Right hindlimb (tissue), 1 donor: ENCODE measurements around the gene TMED6.
A peak's percentile ranks its signal among the peaks of the same experiment; 100 is the strongest.
"Not testable (repeated sequence)": the region's sequence is repeated elsewhere in the genome, so short reads cannot be mapped to it uniquely, and the experiment has no call there.

ENCODE experiments used
- DNase-seq: peaks from one replicate; pipeline ENCODE4 v3.0.0-alpha.2; 2018

Gene TMED6

DNA sequence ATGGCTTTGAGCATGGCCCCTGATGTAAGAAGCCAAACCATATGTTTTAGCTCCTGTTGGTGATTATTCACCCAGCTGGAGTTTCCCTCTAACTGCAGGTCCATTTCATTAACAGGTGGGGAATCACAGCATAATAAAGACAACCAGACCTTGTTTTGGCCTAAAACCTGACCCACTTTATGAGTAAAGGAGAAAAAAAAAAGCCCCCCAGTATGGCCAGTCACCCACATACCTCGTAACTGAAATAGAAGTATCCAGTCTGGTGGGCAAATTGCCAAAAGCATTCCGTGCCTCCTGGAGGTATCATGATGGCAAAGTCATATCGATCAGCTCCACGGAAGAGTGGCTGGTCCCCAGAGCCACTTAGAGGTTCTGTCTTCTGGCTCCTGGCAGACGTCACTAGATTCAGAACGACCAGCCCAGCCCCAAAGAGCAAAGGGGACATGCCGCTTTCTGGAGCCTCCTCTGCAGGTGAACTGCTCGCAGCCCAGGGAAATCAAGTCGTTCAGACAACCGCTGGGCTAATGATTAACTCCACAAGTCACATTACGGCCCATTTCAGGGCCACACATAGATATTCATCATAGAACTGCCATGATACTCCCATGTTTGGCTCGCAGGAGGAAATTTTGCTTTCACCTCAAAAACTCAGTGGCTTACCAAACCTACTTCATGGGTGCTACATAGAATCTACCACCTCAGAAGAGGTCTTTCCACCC is at the start of gene TMED6:
Gene TMED6, minus strand, starts transcription at position 478 of the 719 bp plus-strand sequence. Its CDS starts 33 bp downstream, at position 445.
- DNase-seq = no peak

- no peak for DNase-seq
Observed at GRCh38 chr16:69399361-69399760, 47.8 kb upstream of the TMED6 start.

GRCh38 chr16:69397821-69398521 is 46.4 kb upstream of the TMED6 start:
- DNase-seq = peak; percentile 47

DNA sequence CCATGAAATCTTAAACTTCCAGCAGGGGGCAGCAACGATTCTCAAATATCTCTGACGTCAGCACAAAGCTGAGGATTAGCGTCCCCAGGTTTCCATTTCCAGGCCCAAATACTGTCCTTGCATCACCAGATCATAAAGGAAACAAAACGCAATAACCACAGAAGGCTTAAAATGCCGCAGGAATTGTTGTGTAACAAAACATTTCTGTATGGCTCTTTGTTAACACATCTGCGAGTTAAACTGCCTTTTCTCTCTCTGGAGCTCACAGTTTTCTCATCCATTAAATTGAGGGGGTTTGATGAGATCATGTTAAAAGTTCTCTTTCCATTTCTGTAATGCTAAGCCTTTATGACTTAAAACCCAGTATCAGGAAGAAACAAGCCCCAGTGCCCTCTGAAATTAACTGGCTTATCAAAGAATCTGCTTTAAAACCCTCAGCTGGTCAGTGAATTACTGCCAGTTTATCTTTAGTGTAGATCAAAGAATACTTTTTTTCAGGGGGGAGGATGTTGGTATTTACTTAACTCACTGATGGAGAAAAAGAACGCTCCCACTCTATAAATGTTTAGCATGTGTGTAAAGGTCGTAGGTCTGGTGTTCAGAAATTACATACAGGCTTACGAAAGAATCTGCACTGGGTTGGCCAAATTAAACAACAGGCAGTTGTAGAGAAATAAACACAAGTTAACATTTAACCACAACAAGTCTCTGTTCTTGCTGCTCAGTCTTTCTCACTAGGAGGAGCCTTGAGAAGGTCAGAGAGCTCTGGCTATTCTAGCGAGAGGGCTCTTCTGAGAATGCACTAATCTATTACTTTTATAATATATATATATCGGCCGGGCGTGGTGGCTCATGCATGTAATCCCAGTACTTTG is 44.8 kb upstream of the TMED6 start:
- peak; percentile 84 for DNase-seq

- DNase-seq = no peak
Observed at GRCh38 chr16:69395859-69396186, 44.2 kb upstream of the TMED6 start.

- no peak for DNase-seq
Observed at GRCh38 chr16:69393898-69394849, 42.6 kb upstream of the TMED6 start.

DNA sequence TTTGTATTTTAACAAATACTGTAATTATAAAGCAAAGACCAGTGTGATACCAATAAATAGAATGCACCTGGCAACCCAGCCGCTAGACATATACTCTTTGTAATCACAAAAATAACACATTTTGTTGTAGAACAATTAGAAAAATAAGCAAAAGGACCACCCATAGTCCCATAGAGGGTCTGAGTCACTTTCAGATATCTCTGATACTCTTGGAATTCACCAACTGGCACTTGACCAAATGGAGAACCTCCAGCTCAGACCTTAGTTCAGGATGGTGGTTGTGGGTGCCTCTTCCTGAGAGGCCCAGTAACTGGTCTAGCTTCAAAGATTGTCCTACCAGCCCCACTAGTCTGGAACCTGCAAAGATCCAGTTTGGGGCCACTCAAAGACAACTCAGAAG is 35.0 kb upstream of the TMED6 start:
- DNase-seq = no peak

DNA sequence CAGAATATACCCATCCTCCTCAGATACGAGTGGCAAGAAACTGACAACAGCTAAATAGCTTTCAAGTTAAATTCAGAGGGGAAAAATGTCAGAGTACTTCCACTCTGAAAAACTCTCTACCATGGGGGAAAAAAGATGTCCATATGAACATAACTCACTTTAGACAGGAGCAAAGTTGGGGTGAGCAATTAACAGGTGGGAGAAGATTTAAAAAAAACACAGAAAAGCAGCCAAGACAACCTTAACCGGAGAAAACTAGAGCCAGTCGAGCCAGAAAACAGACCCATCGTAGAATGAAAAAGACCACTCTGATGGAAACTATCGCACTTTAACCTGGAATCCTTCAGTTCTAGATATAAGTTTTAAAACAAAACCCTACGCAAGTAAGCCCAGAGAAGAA is 33.4 kb upstream of the TMED6 start:
- no peak for DNase-seq

DNA sequence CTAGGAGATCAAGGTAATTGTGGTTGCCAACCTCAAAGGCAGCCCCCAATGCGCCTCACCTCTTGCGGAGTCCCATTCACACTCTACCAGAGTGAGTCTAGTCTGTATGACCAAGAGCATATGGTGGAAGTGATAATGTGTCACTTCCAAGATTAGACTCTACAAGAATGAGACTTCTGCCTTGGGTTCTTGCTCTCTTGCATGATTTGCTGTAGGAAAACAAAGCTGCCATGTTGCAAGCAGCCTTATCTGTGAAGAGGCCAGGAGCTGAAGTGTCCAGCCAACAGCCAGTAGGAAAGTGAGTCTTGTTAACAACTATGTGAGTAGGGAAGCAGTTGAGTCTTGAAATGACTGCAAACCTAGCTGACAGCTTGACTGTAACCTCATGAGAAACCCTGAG is 30.8 kb upstream of the TMED6 start:
- DNase-seq = no peak

DNA sequence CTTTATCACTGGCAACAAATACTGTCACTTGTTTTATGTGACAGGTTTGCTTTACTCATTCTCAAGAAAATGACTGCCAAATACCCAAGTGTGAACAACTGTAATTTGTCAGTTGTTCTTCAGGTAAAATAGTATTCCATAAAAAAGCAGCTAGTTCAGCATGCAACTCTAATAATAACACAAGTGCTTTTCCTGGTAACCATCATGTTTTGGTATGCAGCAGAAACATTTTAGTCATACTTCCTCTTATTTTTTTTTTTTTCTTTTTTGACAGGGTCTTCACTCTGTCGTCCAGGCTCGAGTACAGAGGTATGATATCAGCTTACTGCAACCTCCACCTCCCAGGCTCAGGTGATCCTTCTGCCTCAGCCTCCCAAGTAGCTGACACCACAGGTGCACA is 29.6 kb upstream of the TMED6 start:
- DNase-seq = no peak

GRCh38 chr16:69378760-69379159 is 27.2 kb upstream of the TMED6 start:
- no peak for DNase-seq

- no peak for DNase-seq
Observed at GRCh38 chr16:69378036-69378435, 26.4 kb upstream of the TMED6 start.

DNA sequence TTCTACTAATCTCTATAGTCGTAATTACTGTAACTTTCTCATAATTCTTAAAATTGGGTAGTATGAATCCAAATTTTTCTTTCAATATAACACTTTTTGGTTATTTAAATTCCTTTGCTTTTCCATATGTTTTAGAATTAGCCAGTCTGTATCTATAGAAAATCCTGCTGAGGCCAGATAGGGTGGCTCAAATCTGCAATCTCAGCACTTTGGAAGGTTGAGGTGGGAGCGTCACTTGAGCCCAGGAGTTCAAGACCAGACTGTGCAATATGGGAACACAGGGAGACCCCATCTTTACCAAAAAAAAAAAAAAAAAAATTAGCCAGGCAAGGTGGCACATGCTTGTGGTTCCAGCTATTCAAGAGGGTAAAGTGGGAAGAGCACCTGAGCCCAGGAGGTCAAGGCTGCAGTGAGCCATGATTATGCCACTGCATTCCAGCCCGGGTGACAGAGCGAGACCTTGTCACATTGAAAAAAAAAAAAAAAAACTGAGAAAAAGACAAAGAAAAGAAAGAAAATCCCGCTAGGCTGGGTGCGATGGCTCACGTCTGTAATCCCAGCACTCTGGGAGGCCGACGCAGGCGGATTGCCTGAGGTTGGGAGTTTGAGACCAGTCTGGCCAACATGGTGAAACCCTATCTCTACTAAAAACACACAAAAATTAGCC is 24.9 kb upstream of the TMED6 start:
- no peak for DNase-seq

- DNase-seq = no peak
Observed at GRCh38 chr16:69373019-69373418, 21.4 kb upstream of the TMED6 start.

DNA sequence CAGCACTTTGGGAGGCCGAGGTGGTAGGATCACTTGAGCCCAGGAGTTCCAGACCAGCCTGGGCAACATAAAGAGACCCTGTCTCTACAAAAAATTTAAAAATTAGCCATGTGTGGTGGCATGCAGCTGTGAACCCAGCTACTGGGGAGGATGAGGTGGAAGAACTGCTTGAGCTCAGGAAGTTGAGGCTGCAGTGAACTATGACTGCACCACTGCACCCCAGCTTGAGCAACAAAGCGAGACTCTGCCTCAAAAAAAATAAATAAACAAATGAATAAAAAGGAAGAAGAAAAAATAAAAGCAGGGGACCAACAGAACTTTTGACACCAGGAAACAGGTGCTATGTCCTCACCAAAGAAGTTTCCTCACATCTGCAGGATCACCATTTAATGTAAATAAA is 20.0 kb upstream of the TMED6 start:
- no peak for DNase-seq

DNA sequence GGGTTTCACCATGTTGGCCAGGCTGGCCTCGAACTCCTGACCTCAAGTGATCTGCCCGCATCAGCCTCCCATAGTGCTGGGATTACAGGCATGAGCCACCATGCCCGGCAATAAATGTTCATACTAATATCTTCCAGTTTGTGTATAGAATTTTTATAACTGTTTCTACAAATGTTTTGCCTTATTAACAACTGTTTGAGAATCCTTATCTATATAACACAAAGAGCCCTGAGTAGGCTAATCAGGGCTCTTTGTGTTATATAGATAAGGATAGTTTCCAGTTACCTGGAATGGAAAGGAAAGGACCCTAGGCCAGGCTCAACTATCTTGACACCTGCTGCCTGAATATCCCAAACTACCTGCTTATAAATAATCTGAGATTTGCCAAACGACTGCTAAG is 17.3 kb upstream of the TMED6 start:
- DNase-seq = no peak

- no peak for DNase-seq
Observed at GRCh38 chr16:69367980-69368379, 16.4 kb upstream of the TMED6 start.

DNA sequence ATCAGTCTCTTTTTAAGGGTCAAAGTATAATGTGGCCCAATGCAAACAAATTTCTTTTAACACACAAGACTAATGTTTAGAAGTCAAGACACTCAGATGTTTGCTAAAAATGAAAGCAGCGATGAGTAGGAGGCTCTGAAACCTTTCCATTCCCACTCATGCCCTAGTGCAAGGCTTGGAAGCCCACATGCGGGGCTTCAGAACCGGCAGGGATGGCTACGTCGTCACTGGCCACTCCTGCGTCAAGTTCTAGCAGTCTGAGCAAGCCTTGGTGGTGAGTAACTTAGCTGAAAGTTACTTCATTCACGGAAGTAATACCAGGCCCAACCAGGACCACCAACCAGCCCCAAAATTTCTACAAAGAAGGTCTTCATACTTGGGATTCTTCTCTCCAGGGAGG is 14.8 kb upstream of the TMED6 start:
- DNase-seq = no peak

- no peak for DNase-seq
Observed at GRCh38 chr16:69365901-69366300, 14.3 kb upstream of the TMED6 start.

DNA sequence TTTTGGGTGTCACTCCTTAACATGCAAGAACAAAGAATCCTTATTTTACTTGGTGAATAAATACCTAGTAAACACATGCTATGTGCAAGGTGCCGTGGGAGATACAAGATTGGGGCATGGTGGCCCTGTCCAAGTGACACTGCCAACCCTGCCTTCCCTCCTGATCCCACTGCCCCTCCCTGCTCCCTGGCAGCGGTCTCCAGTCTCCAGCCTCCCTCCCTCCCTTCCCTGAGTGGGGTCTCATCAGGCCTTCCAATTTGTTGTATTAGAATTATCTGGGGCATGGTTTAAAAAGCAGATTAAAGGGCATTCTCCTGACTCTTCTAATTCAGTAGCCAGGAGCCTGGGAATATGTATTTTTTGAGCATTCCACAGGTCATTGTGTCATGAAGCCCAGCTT is 12.5 kb upstream of the TMED6 start:
- no peak for DNase-seq

- DNase-seq = no peak
Observed at GRCh38 chr16:69363281-69363717, 11.7 kb upstream of the TMED6 start.

GRCh38 chr16:69360070-69360469 is 8.5 kb upstream of the TMED6 start:
- not testable (repeated sequence) for DNase-seq
